GM19099 (cell line): ENCODE data around the gene GRB10.

ENCODE experiments used
- POLR2A ChIP-seq: IDR thresholded peaks from 3 replicates; pipeline ENCODE4 v1.6.1; 2011; ENCODE audit warnings: low read depth; ENCODE audit not compliant: insufficient read length; ENCODE audit errors: extremely low read depth

Gene GRB10

DNA sequence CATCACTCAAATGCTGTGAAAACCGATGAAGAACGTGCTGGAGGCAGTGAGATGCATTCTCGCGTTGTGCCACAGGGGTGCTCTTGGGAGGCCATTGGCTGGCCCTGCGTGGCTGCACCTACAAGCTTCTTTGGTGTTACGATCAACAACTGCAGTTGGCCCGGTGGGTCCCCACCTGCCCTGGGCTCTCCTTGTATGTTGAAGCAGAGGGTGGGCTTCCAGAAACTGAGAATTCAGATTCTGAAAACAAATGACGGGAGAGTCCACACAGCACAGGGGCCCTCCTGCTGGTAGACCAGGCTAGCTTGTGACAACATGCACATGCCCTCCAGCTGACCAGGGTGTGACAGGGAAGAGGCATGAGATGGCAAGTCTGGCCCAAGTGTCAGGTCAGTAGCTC lies 193.8 kb downstream of the GRB10 start:
- TF ChIP-seq POLR2A, result no peak

DNA sequence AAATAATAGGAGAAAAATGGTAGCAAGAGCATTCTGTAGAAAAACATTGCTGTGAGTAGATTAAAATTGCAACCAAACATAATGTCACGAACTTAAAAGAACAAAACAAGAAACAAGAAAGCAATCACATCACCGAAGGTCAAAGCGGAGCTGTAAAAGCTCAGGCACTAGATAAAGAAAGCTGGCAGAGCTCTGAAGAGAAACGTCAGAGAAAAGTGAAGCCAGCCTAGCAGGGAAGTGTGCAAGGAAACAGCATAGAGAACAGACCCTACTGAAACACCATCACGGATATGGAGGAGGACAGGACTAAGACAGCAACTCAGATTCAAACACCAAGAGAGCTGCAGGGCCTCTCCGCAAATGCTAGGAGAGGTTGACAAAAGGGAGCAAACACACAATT lies 195.0 kb downstream of the GRB10 start:
- no peak for TF ChIP-seq POLR2A

DNA sequence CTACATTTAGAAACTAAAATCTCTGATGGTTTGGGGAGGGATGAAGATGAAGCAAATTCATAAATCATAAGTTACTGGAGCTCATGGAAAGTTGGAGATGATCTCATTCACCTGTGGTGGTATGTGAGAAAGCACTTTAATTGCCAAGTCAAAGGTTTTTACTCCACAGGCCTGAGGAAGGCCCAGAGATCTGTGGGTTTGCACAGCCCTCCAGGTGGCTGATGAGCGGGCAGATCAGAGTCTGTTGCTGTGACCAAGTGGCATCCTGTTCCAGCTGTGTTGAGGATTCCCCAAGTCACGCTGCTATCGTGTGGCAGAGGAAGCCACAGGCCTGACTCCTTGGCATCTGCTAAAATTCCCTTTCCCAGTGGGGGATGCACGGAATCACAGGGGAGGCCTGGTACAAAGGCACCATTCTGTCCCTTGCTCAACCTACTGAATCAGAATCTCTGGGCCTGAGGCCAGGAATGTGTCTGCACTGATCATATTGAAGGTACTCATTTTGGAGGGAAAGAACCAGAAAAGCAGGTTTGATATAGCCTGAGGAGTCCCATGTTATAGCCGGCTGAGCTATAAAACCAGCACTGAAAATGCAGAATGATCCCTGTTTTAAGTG lies 197.8 kb downstream of the GRB10 start:
- TF ChIP-seq POLR2A, result no peak

DNA sequence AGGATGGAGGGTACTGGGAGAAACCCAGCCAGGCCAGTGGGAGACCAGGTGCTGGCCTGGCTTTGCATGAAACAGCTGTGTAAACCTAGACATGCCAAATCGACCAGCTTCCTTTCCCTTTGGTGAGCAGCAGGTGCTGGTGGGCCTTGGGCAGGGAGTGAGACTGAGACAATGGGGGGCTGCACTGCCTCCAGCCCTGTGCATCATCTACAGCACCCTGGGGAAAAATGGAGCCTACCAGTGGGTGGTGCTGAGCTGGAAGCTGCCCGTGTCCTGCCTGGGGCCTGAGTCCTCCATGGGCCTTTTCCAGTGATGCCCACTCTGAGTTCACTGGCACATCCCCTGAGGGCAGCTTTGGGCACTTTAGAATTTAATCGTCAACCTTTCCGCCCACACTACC lies 198.3 kb downstream of the GRB10 start:
- TF ChIP-seq POLR2A, result no peak

DNA sequence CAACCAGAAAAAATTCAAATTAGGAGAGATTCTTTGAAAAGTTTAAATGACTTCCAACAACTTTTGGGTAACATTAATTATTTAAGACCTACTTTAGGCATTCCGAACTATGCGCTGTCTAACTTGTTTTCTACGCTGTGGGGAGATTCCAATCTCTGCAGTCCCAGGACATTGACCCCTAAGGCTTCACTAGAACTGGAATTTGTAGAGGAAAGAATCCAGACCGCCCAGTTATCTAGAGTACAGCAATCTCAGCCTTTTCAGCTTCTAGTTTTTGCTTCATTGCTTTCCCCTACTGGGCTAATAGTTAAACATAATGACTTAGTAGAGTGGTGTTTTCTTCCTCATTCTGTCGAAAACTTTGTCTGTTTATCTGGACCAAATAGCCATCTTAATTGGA lies 202.6 kb downstream of the GRB10 start:
- no peak for TF ChIP-seq POLR2A

DNA sequence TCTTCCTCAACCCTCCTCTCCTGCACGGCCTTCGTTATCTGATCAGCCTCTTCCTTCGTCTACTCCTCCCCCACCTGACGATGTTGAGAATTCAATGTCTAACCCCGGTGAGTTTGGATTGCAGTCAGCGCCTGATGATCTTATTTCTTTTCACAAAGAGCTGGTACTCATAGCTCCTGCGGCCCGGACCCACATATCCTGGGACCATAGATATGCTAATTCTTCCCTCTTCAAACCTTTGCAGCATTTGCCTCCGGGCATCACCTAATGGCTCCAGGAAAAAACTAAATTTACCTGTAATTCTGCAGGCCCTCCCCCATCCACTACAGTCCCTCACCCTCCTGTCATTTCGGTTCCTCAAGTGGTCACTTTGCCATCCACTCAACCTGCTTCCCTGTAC lies 205.1 kb downstream of the GRB10 start:
- no peak for TF ChIP-seq POLR2A

DNA sequence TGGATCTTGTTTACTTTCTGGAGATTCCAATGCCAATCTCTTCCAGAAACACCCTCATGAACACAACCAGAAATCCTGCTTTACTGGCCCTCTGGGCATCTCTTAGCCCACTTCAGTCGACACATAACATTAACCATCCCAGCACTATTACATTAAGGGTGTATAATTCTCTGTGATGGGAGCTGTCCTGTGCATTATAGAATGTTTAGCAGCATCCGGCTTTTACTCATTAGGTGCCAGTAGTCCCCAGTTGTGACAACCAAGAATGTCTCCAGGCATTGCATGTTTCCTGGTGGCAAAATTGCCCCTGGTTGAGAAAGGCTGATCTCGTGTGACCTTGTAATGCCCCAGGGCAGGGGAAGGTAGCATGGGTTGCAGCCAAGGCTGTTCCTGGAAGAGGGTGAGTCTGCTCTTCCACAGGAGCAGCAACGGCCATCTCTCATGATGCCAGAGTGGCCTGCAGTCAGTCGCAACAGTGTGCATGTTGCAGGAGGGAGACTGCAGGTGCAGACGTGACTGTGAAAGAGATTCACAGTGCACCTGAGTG lies 214.9 kb downstream of the GRB10 start:
- TF ChIP-seq POLR2A, result no peak

DNA sequence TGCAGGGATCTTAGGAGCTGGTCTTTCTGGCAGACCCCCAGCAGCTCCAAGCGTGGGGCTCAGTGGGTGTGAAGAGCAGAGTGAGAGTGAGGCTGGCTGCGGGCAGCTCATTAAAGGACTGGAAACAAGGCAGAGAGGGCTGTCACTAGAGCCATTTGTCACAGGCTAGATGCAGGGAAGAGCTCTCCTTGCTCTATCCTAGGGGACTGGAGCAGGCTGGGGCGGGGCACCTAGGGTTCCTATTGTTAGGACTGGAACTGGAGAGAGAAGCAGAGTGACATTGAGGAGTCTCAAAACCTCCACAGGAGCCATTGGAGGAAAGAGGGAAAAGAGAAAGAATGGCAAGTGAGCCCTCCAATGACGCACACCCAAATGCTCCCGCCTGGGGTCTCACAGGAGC lies 216.7 kb downstream of the GRB10 start:
- no peak for TF ChIP-seq POLR2A

DNA sequence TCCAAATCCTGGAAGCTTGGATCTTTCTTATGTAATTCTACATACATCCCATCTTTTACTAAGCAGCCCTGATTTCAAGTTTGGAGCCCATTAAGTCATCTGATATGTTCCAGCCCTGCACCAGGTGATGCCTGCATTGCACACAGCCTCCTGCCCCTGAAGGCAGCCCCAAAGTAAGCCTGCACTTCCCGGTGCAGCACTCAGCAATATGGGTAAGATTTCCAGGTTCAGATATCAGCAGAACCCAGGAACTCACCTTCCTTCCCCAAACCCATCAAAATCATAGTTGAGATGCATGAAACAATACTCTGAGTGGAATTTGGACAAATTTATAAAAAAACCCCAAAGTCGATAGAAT lies 217.2 kb downstream of the GRB10 start:
- TF ChIP-seq POLR2A, result no peak

DNA sequence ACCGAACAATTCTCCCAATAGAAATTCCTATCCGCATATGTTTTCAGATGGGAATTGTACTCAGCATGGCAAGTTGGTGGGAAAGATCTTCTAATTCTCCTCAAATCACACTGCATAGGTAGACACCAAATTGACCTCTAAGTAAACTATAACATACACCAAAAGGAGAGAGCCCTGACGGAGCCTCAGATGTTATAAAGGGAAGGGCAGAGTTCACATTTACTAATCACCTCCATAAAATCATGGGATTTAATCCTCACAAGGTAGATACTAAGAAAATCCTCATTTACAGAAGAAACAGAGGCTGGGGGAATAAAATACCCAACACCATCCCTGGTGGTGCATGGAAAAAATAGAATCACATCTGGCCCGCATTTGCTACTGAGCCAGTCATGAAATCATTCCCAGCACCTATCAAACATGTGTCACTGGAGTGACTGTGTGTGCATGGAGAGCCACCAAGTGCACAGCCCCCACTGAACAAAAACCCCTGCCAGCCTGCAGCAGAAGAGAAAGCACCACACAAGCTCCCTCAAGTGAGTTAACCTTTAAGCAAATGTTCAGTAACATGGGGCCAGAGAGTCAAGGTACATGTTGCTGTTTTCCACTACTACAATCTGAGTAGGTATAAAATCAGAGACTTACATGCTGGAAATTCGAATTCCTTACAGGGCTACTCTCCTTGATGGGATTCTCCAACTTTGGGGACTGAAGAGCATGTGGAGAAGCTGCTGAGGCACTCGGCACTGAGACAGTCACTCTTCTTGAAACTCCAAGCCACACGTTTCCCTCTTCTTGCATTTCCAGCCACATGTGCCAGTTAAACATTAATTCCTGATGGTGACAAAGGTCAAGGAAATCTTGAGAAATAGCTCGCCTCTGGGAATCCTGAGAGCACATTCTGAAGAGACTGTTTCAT lies 217.8 kb downstream of the GRB10 start, which contains the start of gene DDC:
DDC (minus strand) TSS at position 766 of the 919 bp plus-strand sequence. CDS start 21,320 bp downstream, outside the sequence.
- no peak for TF ChIP-seq POLR2A

DNA sequence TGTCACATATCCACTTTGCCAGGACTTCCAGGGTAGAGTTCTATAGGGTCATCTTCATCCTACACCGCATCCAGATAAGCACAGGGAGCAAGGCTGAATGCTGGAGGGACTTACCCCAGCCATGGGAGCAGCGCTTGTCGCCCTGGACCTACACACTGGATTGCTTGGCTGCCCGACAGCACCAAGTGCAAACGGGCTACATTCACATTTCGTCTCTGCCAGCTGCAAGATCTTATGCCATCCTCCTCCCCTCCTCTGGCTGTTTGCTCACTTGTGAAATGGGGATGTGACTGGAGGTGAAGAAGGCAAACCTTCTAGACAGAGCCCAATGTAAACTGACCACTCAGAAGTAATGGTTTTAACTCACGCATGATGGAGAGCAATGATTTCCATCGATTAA lies 218.5 kb downstream of the GRB10 start:
- no peak for TF ChIP-seq POLR2A

DNA sequence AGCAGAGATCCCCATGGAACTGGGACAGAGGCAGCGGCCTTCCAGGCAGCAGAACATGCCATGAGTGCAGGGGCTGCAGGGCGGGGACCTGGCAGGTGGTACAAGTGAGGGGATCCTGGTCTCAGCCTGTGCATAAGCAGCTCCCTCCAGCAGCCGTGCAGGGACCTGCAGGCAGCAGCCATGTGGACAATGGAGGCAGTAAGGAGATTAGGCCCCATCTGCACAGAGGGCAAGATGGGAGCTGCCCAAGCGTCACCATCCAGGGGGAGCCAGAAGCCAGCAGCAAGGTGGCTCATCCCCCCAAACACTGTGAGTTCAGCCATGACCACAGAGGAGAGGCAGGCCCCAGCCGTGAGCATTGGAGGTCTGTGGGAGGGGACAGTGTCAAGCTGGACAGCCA lies 220.6 kb downstream of the GRB10 start:
- TF ChIP-seq POLR2A, result no peak

DNA sequence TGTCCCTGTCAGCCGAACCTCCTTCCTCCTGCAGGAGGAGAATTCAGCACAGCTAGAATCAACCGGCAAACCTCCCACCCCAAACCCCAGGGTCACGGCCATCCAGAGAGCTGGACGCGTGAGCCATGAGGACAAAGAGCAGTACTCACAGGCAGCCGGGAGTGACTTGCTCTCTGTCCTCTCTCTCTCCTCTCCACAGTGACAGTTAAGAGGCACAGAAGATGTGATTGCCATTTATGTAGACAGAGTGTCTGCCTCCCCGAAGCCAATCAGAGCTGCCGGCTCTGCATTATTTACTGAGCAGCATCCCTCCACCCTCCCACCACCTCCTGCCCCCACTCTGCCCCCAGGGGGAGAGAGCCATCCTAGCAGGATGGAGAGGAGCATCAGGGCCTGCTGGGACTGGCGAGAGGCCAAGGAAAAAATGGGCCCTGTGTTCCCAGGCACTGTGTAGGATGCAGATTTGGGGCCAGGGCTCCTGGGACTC lies 221.8 kb downstream of the GRB10 start:
- TF ChIP-seq POLR2A, result no peak

DNA sequence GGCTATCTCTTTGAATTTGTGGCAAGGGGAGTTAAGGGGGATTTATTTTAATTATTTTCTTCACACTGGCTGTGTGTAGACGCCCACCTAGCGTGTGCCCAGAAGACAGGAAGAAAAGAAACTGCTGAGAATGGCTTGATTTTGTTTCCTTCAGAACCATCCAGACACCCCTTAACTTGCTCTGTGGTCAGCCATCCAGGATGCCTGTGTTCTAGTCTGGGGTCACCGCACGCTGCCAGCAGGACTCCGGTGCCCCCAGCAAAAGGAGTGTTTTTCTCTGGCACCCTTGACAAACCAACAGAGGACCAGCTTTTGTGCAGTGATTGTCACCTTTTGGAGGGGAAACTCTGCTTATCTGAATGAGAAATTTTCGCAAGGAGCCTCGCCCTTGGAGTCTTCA lies 222.8 kb downstream of the GRB10 start:
- TF ChIP-seq POLR2A, result no peak

DNA sequence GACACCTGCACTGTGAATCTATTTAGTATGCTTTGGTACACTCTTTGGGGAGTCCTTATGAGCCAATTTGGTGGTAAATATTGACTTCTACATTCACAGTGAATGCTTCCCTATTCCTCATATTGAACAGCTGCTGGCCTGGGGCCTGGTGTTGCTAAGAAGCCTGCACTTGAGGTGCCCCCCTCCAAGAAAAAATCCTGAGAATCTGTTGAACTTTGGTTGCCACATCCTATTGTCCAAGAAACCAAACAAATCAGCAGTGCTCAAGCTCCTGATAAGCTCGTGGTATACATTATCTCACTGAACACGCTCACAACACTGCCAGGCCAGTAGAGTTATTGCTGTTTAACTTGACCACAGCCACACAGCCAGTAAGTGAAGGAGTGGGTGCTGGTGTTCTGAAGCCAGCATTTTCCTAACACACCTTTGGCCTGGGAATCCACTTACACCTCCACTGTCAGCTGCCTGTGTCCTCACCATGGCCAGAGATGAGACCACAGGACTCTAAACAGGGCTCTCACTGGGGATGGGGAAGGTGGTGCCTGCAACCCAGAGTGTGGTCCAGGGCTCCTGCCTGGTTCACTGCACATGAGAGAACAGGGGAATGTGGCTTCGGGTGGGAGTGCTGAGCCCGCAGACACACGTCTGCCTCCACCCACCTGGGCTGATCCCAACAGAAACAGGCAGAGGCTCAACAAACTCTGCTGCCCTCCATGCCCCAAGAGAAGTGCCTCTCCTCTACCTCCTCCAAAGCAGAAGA lies 224.2 kb downstream of the GRB10 start:
- no peak for TF ChIP-seq POLR2A
